ENCODE measurements around the gene KLK3.
"Not testable (repeated sequence)": the region's sequence is repeated elsewhere in the genome, so short reads cannot be mapped to it uniquely, and the experiment has no call there.

Gene KLK3

DNA sequence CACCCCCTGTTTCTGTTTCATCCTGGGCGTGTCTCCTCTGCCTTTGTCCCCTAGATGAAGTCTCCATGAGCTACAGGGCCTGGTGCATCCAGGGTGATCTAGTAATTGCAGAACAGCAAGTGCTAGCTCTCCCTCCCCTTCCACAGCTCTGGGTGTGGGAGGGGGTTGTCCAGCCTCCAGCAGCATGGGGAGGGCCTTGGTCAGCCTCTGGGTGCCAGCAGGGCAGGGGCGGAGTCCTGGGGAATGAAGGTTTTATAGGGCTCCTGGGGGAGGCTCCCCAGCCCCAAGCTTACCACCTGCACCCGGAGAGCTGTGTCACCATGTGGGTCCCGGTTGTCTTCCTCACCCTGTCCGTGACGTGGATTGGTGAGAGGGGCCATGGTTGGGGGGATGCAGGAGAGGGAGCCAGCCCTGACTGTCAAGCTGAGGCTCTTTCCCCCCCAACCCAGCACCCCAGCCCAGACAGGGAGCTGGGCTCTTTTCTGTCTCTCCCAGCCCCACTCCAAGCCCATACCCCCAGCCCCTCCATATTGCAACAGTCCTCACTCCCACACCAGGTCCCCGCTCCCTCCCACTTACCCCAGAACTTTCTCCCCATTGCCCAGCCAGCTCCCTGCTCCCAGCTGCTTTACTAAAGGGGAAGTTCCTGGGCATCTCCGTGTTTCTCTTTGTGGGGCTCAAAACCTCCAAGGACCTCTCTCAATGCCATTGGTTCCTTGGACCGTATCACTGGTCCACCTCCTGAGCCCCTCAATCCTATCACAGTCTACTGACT is at the start of gene KLK3:
Gene KLK3, plus strand, starts transcription at position 280 of the 775 bp plus-strand sequence. Its CDS starts 41 bp downstream, at position 321.
- DNase-seq, result no peak

DNA sequence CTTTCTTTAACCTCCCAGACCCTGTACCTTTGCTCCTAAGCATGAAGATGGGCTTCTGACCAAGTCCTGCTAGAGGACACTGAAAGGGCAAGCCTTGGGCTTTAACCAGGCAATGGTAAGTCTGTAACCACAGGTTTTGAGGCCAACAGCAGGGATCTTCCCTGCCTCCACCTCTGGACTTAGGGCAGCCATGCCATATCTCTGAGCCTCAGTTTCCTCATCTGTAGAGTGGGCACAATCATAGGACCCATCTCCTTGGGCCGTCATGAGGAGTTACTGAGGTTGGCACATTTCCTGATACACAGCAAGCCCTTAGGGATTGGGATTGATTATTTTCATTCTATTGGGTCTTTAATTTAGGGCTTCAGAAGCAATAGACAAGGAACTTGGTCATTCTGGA is 45.9 kb upstream of the KLK3 start:
- no peak for DNase-seq

DNA sequence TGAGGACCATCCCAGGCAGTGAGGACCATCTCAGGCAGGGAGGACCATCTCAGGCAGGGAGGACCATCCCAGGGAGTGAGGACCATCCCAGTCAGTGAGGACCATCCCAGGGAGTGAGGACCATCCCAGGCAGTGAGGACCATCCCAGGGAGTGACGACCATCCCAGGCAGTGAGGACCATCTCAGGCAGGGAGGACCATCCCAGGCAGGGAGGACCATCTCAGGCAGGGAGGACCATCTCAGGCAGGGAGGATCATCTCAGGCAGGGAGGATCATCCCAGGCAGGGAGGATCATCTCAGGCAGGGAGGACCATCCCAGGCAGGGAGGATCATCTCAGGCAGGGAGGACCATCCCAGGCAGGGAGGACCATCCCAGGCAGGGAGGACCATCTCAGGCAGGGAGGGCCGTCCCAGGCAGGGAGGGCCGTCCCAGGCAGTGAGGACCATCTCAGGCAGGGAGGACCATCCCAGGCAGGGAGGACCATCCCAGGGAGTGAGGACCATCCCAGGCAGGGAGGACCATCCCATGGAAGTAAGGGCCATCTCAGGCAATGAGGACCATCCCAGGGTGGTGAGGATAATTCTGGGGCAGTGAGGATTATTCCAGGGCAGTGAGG is 43.0 kb upstream of the KLK3 start:
- DNase-seq, result not testable (repeated sequence)

DNA sequence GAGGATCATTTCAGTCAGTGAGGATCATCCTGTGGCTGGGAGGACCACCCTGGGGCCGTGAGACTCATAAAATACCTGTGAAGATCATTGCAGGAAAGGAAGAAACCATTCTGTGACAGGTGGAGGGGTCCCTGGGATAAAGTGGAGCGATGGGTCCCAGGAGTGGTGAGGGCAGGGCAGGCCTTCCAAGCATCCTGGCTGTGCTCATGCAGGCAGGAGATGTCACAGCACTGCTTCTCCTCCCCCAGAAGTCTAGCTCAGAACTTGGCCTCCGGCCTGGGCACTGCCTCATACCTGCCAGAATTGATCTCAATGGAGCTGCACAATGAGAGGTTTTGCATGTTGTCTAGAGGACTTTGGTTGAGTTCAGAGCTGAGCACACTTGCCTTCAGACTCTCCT is 42.2 kb upstream of the KLK3 start:
- DNase-seq, result no peak

DNA sequence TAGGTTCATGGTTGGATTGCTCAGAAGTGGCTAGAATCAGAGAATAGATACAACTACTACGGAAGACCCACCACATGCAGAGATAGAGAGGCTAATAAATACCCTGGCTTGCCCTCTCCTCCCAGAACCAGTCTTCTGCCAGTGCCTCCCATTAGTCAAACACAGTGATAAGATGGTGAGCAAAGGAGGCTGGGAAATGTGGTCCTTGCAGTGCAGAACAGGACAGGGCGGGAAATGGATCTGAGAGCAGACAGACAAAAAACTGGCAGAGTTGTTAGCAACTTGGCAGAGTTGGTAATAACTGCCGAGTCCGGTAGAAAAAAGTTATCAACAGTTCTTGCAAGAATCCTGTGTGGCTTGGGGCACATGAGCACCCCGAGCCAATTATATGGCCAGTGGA is 39.8 kb upstream of the KLK3 start:
- no peak for DNase-seq

DNA sequence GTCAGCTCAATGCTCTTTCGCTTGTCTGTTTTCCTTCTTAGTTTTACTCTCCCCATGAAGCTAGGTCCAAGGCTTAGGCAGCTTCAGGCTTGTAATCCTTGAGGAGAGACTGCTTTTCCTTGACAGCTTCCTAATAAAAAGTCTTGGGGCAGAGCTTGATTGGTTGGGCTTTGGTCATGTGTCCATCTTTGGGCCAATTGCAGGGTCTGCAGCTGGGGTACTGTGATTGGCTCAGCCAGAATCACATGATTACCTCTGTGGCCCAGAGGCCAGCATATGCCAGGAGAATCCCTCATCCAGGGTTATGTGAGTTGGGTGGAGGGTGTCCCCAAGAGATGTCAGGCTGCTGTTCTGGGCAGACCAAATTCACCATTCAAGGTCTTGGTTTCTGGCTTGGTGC is 39.3 kb upstream of the KLK3 start:
- DNase-seq, result no peak

DNA sequence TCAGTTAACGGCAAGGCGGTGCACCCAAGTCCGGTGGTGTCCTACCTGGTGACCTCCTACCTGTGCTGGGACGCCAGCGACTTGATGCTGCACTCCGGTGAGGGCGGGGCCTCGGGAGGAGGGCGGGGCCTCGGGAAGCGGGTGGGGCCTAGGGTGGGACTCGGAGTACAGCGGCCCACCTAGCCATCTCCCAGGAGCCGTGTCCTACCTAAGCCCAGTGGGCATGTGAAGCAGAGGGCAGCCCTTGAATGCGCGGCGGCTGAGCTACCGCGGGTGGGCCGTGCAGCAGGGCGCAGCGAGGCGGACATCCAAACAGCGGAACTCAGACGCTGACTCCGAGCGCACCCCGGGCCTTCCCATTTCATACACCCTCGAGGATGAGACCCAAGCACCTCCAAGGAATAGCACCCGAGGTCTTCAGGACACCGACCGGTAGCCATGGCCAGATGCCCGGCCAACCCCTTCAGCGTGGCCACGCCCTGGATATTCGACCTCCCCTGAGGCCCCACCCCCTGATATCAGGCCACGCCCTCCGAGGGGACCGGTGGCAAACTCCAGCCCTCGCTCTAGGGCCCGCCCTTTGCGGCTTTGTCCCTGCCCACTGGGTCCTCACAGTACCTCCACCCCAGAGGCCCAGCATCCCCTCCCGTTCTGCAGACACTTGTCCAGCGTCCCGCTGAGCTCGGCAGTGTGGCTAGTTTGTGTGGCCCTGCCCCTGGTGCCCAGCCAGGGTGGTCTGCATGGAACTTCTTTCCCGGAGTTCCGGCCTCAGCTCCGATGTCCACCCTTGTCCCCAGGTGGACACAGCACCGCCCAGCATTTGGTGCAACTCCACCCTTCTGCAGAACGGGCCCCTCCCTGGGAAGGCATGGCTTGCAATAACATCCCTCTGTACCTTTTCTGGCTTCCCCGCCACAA is 36.5 kb upstream of the KLK3 start:
- peak; percentile 15 for DNase-seq

DNA sequence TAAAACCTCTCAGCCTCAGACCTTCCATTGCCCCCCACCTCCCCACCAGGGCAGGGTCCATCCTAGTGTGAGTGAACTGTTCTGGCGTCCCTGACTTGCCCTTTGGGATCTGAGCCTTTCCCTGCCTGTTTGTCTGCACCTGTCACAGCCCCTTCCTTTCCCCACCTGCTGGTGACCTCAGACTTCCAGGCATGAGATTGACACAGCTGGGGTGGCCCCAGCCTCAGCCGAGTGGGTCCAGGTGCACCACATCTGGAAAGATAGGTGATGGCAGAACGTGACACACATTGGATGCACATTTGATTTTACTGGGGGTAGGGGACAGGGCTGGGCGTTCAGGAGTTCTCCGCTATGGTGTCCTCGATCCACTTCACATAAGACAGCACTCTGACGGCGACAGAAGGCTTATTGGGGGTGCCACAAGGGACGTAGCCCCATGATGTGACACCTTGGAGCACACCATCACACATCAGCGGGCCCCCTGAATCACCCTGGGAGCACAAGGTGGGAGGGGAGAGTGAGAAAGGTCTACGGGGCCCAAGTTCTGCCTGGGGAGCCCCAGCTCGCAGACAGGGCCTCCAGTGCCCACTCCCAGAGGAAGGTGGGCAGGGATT is 35.7 kb upstream of the KLK3 start:
- DNase-seq, result no peak

DNA sequence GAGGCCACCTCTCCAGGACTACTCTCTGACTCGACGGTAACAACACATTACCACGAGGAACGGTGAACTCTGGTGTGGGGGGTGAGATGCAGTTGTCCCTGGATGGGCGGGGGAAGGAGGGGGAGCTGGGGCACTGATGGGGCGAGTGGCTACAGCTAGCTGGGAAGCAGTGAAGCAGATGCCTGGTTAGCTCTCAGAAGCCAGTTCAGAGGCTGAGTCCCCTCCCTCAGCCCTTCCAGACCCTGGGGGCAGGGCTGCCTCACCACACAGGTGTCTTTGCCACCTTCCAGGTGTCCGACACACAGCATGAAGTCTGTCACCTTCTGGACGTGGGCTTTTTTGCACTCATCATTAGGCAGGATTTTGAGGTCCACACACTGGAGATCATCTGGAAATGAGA is 35.1 kb upstream of the KLK3 start:
- no peak for DNase-seq

DNA sequence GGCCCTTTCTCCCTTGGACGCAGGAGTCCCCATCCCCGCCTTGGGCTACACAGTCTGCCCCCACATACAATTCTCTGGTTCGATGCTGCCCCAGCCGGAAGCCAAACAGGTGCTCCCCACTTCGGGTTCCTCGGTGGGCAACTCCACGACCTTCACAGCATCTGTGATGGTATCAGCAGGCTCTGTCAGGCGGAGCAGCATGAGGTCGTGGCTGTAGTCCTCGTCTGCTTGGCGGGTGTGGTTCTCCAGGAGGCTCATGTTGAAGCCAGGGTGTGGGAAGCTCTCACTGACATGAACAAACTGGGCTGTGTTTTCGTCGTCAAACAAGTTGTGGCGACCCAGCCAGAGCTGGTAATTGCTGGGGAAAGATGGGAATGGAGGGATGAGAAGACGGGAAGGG is 34.6 kb upstream of the KLK3 start:
- DNase-seq, result no peak

DNA sequence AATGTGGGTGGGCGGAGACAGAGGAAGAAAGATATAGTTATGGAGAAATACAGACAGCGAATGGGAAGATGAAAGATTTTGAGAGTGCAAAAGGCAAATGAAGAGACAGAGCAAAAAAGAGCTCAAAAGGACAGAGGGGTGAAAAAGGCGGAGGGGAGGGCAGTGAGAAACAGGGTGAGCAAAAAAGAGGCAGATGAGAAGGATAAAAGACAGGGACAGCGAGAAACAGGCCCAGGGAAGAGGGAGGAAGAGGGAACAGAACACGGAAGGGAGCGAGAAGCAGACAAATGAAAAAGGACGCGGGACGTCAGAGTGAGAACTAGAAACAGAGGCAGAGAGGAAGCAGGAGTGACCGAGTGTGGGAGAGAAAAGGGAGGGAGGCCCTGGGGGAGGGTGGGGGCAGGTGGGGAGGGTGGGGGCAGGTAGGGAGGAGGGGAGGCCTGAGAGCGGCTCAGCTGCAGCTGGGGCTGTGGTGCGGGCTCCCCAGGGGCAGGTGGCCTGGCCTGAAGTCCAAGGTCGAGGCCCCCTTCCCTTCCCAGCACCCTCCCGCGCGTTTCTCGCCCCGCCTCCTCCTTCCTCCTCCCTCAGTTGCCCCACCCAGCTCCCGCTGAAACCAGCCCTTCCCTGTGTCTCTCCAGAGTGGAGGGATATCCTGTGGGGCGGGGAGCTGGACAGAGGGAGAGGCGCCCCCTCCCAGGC is 34.0 kb upstream of the KLK3 start:
- no peak for DNase-seq

DNA sequence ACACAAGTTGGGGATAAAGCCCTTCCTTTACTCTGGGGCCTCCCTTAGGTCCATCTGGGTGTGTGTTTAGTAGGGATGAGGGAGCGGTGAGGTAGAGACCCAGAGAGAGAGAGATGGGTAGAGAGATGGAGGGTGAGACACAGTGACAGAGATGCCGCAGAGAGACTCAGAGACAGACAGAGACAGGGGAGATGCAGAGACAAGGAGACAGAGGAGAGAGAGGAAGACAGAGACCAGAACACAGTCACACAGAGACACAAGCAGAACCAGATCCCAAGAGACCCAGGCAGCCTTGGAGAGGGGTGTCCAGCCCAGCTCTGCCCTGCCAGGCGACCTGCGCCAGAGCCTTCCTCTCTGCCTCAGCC is 33.5 kb upstream of the KLK3 start:
- DNase-seq, result no peak

DNA sequence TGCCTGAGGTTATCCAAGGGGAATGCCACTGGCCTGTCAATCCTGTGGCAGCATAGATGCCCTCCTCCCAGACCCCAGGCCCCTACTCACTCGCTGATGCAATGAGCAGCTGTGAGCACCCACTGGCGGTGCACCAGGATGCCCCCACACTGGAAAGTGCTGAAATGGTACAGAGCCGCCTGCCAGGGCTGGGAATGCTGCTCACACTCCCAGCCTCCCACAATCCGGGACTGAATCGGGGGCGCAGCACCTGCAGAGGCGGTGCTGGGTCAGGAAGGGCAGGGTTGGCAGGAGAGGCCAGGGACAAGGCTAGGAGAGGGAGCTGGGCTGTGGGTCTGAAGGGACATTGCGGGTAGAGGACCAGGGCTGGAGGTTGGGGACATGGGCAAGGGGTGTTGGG is 33.1 kb upstream of the KLK3 start:
- no peak for DNase-seq

DNA sequence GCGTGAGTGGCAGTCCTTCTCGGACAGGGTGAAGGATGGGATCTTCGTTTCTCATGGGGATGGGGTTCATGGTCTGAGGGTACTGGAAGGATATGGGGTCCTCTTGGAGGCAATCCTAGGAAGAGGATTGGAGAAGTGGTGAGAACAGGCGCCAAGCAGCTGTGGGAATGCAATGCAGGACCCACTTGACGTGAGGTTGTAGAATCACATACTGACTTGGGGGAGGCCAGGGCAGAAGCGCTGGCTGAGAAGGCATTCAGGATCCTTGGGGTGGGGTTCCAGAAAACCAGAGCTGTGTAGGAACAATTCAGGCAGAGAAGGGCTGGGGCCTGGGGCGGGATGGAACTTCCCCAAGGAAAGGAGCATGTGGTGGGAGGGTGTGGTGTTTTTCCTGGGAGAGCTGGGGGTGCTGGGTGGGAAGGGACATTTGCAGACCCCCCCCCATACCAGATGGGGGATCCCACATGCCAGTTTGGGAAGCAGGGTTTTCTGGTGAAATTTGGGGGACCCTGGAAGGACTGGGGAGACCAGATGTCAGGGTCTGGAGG is 32.0 kb upstream of the KLK3 start:
- DNase-seq, result no peak

DNA sequence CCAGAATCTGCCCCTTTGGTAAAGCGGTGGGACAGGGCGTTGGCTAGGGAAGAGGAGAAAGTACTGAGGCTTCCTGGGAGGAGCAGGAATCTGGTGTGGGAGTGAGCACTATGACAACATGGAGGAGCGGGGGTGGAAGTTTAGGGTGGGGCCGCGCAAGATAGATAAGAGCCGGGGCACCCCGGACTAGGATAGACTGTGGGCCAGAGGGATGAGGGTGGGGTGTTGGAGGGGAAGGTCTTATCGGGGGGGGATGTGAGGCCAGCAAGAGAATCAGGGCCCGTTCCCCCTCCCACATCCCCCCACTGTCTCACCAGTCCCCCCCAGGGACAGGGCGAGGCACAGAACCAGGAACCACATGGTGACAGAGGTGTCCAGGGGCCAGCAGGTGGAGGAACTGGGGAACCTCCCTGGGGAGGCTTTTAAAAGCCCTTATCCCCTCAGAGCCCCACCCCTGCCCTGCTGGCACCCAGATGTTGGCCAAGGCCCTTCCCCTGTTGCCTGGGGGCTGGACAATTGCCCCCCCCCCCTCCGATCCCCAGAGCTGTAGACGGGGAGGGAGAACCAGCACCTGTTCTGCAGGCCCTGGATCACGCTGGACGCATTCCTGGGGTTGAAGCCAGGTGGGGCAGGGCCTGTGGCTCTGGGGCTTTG is 31.2 kb upstream of the KLK3 start, which contains the start of gene KLK1:
Gene KLK1, minus strand, starts transcription at position 399 of the 654 bp plus-strand sequence. Its CDS starts 39 bp downstream, at position 360.
- no peak for DNase-seq

DNA sequence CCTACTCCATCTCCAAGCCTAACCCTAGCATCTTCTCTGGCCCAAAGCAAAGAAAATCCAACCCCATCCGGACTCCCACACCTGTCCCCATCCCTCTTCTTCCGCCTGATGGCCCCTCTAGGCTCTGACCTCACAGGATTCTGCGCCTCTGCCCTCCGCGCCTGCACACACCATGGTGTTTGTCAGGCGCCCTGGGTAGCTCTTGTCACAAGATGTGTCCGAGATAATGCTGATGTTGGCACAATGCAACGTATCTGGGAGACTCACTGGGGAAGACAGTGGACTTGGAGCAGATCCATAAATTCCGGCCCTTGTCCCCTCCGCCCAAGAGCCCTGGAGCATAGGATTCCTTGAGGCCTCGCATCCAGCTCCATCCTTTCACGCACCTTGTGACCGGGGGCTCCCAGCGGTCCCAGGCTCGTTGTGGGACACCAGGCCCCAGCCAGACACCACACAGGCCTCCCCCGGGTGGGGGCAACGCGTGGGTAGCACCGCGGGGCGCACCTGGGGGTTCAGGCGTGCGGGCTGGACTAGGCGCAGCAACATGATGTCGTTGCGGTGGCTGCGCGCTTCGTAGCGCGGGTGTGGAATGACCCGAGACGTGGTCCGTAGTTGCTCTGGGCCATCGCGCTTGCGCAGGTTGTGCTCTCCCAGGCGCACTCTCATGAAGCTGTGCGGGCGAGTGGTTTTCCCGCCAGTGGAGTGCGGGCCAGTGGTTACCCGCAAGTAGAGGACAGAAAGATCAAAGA is 28.0 kb upstream of the KLK3 start:
- DNase-seq, result no peak

DNA sequence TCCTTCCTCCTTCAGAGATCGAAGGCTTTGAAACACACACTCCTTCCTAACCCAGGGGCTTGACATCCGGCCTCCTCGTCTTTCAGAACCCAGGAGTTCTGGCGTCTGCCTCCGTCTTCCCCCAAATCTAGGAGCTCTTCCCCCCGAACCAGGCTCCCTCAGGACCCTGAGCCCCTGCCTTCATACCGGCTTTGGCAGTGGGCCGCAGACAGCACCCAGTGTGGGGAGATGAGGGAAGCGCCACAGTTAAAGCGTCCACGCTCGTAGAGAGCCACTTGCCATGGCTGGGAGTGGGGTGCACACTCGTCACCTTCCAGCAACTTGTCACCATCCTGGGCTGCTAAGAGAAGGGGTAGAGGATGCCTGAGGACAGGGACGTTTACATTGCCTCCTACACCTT is 27.2 kb upstream of the KLK3 start:
- no peak for DNase-seq

DNA sequence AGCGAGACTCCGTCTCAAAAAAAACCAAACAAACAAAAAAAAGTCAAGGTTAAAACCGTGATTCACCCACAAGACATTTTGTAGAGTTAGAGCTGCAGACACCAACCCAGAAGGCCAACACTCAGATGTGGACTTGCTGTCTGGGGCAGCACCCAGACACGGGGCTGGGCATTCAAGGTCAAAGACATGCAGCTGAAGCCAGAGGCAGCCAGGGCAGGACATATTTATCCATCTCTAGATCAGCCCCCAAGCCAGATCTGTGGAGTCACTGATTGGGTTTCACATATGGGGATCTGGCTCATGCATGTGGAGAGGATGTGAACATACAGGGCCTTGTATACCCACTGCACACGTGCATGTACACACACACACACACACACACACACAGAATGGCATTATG is 24.9 kb upstream of the KLK3 start:
- DNase-seq, result no peak

DNA sequence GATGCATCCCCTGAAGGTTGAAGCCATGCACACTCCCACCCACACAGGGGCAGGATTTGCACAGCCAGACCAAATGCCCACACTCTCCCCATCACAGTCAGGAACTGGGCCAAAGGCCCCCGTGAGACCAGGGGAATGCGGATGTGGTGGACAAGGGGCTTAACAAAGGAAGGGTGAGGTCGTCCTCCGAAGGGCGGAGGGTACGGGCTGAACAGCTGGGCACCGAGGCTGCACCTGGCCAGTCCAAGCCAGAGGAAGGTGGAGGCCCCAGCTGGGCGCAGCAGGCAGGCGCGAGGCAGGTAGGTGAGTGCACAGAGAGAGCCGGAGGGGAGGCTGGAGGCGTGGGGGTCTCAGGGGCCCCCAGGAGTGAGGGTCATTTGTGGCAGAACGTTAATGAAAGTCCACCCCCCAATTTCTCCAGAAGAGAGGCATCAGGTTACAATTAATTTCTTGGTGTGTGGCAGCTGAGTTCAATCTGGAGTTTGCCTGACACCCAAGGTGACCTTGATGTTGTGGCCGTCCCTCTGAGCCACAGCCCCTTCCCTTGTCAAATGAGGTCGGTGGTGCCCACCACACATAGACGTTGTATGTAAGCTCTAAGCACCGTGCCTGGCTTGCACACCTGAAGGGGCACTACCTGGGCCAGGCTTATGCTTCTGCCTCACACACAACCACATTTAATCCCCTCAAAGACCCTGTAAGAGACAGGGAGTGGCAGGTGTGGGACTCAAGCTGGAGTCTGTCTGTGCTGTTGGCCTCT is 24.3 kb upstream of the KLK3 start:
- DNase-seq, result no peak

DNA sequence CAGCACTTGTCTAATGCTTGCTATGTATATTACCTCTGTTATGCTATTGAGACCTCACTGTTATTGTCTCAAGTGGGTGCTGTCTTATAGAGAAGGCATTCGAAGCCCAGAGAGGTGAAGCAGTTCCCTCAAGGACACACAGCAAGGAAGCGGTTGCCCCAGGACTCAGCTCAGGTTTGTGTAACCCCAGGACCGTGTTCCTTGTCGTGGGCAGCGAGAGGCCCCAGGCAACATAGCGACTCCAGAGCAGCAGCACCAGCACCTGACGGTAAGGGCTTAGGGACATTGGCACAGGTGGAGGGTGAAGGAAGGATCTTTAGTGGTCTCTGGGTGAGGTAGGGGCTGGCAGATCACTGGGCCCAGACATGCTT is 23.7 kb upstream of the KLK3 start:
- no peak for DNase-seq
